ENCODE data around the gene FOXN3.

DNA sequence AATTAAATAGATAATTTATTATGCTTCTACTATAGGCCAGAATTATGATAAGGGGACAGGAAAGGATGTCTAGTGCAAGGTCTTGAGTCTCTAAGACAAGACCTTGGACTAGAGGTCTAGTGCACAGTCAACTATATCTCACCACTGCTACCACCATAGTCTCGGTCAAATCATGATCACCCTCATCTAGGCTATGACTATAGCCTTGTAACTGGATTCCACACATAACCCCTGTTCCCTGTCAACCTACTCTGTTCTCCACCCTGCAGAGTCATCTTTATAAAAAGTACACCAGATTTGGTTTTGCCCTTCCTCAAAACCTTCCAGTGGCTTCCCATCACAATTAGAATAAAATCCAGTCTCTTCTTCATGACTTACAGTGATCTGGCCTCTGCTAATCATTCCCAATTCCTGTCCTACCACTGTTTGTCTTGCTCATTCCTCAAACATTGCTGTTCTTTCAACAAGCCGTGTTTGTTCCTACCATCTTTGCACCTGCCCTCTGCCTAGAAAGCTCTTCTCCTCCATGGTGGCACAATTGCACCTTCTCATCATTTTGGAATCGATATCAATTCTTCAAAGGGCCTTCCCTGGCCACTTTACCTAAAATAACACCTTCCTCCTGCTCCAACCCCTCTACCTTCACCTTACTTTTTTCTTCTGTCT lies 169.4 kb downstream of the FOXN3 start:
- TF ChIP-seq, protein P1, sequence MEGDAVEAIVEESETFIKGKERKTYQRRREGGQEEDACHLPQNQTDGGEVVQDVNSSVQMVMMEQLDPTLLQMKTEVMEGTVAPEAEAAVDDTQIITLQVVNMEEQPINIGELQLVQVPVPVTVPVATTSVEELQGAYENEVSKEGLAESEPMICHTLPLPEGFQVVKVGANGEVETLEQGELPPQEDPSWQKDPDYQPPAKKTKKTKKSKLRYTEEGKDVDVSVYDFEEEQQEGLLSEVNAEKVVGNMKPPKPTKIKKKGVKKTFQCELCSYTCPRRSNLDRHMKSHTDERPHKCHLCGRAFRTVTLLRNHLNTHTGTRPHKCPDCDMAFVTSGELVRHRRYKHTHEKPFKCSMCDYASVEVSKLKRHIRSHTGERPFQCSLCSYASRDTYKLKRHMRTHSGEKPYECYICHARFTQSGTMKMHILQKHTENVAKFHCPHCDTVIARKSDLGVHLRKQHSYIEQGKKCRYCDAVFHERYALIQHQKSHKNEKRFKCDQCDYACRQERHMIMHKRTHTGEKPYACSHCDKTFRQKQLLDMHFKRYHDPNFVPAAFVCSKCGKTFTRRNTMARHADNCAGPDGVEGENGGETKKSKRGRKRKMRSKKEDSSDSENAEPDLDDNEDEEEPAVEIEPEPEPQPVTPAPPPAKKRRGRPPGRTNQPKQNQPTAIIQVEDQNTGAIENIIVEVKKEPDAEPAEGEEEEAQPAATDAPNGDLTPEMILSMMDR (IDR thresholded peaks at IDR 0.05 in 4 of 5, conservative IDR thresholded peaks at IDR 0.05 in 1 of 5): no peak
- TF ChIP-seq POLR2A (IDR thresholded peaks at IDR 0.05): no peak

All from gastrocnemius medialis (tissue), 4 donors.